HG03469 (cell line): ENCODE data around the gene RSRC1.
"Not testable (repeated sequence)": the region's sequence is repeated elsewhere in the genome, so short reads cannot be mapped to it uniquely, and the experiment has no call there.

Experiments used
- ATAC-seq: cut with Tn5 transposase; IDR thresholded peaks from one replicate; pipeline ENCODE4 v1.9.1; 2021; ENCODE audit warnings: mild to moderate bottlenecking, moderate library complexity, moderate number of reproducible peaks; ENCODE audit not compliant: unreplicated experiment

The RSRC1 gene

DNA sequence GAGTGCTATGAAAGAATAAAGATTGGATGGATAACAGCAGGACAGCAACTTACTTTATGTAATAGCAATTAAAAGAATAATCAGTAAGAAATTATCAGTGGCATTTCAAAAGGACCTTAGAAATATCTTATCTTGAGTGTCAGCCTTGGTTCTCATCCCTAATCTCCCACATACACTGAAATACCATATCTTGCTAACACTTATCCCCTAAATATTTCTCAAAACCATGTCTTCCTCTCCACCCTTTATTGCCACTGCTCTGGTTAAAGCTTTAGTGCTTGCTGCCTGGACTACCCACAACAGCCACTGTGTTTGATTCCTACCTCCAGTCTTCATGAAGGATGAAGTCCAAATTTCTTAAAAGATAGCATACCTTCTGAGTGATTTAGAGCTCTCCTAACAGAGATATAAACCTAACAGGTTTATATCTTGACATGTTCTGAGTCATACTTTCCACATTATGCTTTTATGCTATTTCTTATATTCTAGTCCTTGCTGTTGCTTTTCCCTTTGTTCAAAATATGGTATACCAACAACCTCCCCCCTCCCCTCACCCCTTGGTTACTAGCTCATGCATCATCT is 202.8 kb downstream of the RSRC1 start:
- no peak for ATAC-seq

GRCh38 chr3:158313338-158313927 is 203.5 kb downstream of the RSRC1 start:
- no peak for ATAC-seq

GRCh38 chr3:158314426-158315357 is 204.8 kb downstream of the RSRC1 start:
- ATAC-seq, result peak; percentile 55

DNA sequence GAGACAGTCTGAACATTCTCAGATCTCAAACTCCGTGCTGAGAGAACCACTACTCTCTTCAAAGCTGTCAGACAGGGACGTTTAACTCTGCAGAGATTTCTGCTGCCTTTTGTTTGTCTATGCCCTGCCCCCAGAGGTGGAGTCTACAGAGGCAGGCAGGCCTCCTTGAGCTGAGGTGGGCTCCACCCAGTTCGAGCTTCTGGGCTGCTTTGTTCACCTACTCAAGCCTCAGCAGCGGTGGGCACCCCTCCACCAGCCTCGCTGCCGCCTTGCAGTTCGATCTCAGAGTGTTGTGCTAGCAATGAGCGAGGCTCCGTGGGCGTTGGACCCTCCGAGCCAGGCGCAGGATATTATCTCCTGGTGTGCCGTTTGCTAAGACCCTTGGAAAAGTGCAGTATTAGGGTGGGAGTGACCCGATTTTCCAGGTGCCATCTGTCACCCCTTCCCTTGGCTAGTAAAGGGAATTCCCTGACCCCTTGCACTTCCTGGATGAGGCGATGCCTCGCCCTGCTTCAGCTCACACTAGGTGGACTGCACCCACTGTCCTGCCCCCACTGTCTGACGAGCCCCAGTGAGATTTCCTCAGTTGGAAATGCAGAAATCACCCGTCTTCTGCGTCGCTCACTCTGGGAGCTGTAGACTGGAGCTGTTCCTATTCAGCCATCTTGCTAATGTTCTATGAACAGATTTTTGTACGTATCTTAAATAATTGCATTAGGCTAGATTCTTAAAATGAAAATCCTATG is 220.0 kb downstream of the RSRC1 start:
- not testable (repeated sequence) for ATAC-seq

- ATAC-seq, result no peak
Observed at GRCh38 chr3:158330870-158331269, 221.0 kb downstream of the RSRC1 start.

DNA sequence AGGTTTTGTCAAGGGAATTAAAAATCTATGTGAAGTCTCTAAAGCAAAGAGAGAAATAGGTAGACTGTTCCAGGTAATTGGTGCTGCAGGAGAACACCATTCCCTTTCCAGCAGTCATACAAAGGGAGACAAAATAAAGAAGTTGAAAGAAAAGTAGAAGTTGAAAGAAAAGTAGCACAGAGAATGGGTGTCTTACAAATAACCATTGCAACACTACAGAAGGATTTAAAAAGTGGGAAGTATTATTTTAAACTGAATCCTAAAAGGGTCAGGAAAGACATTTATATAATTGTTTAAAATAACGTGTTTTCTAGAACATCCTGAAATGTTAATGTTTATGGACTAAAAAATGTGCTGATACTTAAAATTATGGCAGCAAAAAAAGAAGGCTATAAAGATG is 223.8 kb downstream of the RSRC1 start:
- ATAC-seq, result no peak

- no peak for ATAC-seq
Observed at GRCh38 chr3:158337110-158337509, 227.2 kb downstream of the RSRC1 start.

GRCh38 chr3:158339638-158340037 is 229.7 kb downstream of the RSRC1 start:
- no peak for ATAC-seq

GRCh38 chr3:158340951-158341350 is 231.1 kb downstream of the RSRC1 start:
- ATAC-seq, result not testable (repeated sequence)

DNA sequence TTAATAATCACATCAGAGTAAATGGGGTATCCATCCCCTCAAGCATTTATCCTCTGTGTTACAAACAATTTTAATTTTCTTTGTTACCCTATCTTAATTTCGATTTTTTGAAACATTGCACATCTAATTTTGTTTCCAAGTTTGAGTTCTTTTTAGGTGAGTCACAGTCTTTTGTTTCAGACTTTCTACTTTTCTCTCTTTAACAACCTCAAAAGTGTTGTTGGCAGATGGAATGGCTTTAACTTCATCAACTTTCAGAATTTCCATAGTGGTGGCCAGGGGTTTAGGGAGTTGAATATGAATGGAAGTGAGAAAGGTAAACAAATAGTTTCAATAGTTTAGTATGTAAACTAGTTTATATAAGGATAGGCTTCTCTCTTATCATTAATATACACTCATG is 238.1 kb downstream of the RSRC1 start:
- no peak for ATAC-seq

- ATAC-seq, result no peak
Observed at GRCh38 chr3:158350971-158351370, 241.1 kb downstream of the RSRC1 start.

- ATAC-seq, result peak; percentile 28
Observed at GRCh38 chr3:158352551-158352950, 242.7 kb downstream of the RSRC1 start.

- ATAC-seq, result no peak
Observed at GRCh38 chr3:158354713-158355112, 244.8 kb downstream of the RSRC1 start.

- ATAC-seq, result peak; percentile 88
Observed at GRCh38 chr3:158355623-158356588, 246.0 kb downstream of the RSRC1 start.

GRCh38 chr3:158359339-158359738 is 249.4 kb downstream of the RSRC1 start:
- no peak for ATAC-seq

GRCh38 chr3:158360756-158361448 is 251.0 kb downstream of the RSRC1 start:
- no peak for ATAC-seq

GRCh38 chr3:158368271-158368670 is 258.4 kb downstream of the RSRC1 start:
- no peak for ATAC-seq

DNA sequence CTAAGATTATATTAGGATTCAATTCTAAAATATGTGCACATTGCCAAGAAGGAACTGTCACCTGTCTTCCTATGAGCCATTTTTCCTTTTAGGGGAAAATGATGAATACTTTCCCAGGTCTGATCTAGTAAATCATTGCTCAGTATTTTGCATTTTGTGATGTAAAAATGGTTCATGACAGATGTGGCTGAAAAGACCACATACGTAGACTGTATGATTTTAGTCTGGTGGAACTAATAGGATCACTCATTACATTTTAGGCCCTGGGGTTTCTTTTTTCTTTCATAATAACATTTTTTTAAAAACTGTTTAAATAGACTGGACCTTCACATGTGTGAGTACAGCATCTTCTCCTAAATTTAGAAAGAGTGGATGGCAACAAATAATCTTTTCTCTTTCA is 259.4 kb downstream of the RSRC1 start:
- no peak for ATAC-seq

DNA sequence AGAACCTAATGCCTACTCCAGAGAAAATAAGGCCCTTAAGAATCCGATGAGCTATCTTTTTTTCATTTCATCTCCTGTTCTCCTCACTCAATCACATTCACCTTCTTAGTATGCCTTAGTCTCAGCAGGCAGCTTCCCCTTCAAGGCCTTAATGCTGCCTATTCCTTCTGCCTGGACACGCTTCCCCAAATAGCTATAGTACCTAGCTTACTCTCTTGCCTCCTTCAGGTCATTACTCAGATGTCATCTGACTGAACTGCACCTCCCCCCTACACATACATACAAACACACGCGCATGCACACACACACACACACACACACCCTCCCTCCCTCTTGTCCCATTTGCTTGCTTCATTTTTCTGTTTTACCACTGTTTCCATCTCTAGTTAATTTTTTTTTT is 269.6 kb downstream of the RSRC1 start:
- ATAC-seq, result no peak
